ENCODE data around the gene GAD1. TPM values are rescaled to one million over a fixed set of nuclear protein-coding genes. Genes with fewer than 3 reads are reported as not detected.

GAD1 gene
- polyA plus RNA-seq, 1 of the 3 experiments (the other 2 are of a cell fraction): 0.20 TPM

DNA sequence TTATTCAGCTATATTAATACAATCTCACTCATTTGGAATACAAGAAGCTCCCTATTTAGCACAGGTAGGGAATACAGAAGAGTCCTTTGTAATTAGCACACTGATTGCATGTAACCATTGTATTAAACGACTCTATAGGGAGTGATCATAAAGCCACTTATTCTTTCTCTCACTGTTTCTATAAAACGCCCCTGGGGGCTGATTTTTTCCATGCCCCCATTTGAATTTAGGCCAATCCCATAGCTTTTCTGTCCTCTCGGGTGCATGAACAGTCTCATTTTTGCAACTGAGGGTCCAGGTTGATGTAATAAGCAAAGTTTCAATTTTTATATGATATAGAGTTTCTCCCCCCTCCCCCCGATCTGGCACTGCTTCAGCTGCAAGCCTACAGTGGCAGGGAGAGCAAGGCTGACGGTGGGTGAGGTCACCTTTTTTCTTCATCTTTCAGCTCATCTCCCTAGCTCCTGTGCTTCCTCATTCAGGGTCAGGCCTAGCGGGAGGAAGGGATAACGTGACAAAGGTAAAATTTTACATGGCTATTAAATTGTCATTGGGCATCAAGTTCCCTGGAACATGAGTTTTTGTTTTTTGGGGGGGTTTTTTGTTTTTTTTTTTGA, 45.7 kb downstream of the GAD1 start:
- ChIA-PET POLR2A (no interaction called here), CTCF (interaction anchor here (4.8 kb wide), 1 partner anchor 10 kb away, joined by 35 read pairs; no protein-coding TSS in a partner anchor)
- H3K27me3 ChIP-seq (ENCODE audit: insufficient read depth): no peaks in the 10 kb centered on the region
- H2AFZ ChIP-seq (ENCODE audit: low read depth): no peak overlapping the region
- no peaks in the 10 kb centered on the region for H3F3A ChIP-seq (replicated peaks; ENCODE audit: insufficient read depth)
- no peaks in the 10 kb centered on the region for H3K9me3 ChIP-seq
- WGBS (ENCODE audit: low lambda C conversion rate): 55% methylated on average over 7 of the region's 7 CpGs
- H3K36me3 ChIP-seq (replicated peaks in 1 of 2; ENCODE audit: control insufficient read depth in 1 of 2, insufficient read depth in 2 of 2, low read length in 1 of 2): no peaks in the 10 kb centered on the region
- no peak overlapping the region for H3K9ac ChIP-seq
- no peaks in the 10 kb centered on the region for H3K79me2 ChIP-seq (ENCODE audit: insufficient read depth)
- H3K9me2 ChIP-seq: no peaks in the 10 kb centered on the region
- no peaks in the 10 kb centered on the region for H4K20me1 ChIP-seq (ENCODE audit: insufficient read depth)
- DNase-seq: no peak
- TF ChIP-seq CTCF (IDR thresholded peaks at IDR 0.05) (no peak), RXRA (IDR thresholded peaks at IDR 0.05; ENCODE audit: borderline replicate concordance, low read depth) (no peak), RFX5 (IDR thresholded peaks at IDR 0.05; ENCODE audit: low read length) (no peak), GATA2 (CRISPR knock-in tag; IDR thresholded peaks at IDR 0.05) (no peak), EP300 (IDR thresholded peaks at IDR 0.05; ENCODE audit: borderline replicate concordance in 1 of 2, low read depth in 1 of 2, low read length in 1 of 2) (no peak), REST (IDR thresholded peaks at IDR 0.05; ENCODE audit: low read depth, low read length) (no peak), POLR2AphosphoS5 (IDR thresholded peaks at IDR 0.05; ENCODE audit: low read depth, low read length) (no peak)
- H3K4me1 ChIP-seq (ENCODE audit: control insufficient read depth in 1 of 2, insufficient read depth in 2 of 2, low read depth in 1 of 2, low read length in 1 of 2): no peaks in the 10 kb centered on the region
- no peak overlapping the region for H3K27ac ChIP-seq (ENCODE audit: low read depth in 2 of 2, low read length in 1 of 2)
- H3K4me3 ChIP-seq (ENCODE audit: low read depth in 2 of 2, low read length in 1 of 2): no peak overlapping the region
- no peak overlapping the region for H3K4me2 ChIP-seq

DNA sequence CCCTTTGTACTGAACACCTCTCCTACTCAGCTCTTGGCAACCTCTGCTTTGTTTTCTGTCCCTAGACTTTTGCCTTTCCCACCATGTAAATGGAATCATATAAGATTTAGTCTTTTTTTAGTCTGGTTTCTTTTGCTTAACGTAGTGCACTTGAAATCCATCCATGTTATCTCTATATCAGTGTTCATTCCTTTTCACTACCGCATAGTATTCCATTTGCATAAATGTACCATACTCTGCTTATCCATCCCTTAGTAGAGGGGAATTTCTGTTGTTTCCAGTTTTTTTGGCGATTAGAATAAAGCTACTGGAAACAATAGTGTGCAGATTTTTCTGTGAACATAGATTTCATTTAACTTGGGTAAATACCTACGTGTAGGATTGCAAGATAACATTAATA, 46.4 kb downstream of the GAD1 start:
- H3K9me3 ChIP-seq: no peaks in the 10 kb centered on the region
- no peak overlapping the region for H3K27ac ChIP-seq (ENCODE audit: low read depth in 2 of 2, low read length in 1 of 2)
- no peak for DNase-seq
- no peak overlapping the region for H3K9ac ChIP-seq
- no peak overlapping the region for H2AFZ ChIP-seq (ENCODE audit: low read depth)
- no peak overlapping the region for H3K4me3 ChIP-seq (ENCODE audit: low read depth in 2 of 2, low read length in 1 of 2)
- CTCF ChIA-PET: interaction anchor here (1.2 to 4.8 kb wide), 2 partner anchors 10 to 12 kb away, joined by 3 to 35 read pairs; no protein-coding TSS in a partner anchor
- no peaks in the 10 kb centered on the region for H4K20me1 ChIP-seq (ENCODE audit: insufficient read depth)
- no peaks in the 10 kb centered on the region for H3K4me1 ChIP-seq (ENCODE audit: control insufficient read depth in 1 of 2, insufficient read depth in 2 of 2, low read depth in 1 of 2, low read length in 1 of 2)
- no peaks in the 10 kb centered on the region for H3K36me3 ChIP-seq (replicated peaks in 1 of 2; ENCODE audit: control insufficient read depth in 1 of 2, insufficient read depth in 2 of 2, low read length in 1 of 2)
- no peaks in the 10 kb centered on the region for H3K27me3 ChIP-seq (ENCODE audit: insufficient read depth)
- POLR2A ChIA-PET: no interaction called here
- 53% methylated on average over 4 of the region's 4 CpGs for WGBS (ENCODE audit: low lambda C conversion rate)
- H3K9me2 ChIP-seq: no peaks in the 10 kb centered on the region
- no peaks in the 10 kb centered on the region for H3K79me2 ChIP-seq (ENCODE audit: insufficient read depth)
- H3F3A ChIP-seq (replicated peaks; ENCODE audit: insufficient read depth): no peaks in the 10 kb centered on the region
- no peak overlapping the region for H3K4me2 ChIP-seq
- no peak for TF ChIP-seq TCF12 (IDR thresholded peaks at IDR 0.05)
- no peak for TF ChIP-seq GATA2 (CRISPR knock-in tag; IDR thresholded peaks at IDR 0.05)
- no peak for TF ChIP-seq FOXM1 (IDR thresholded peaks at IDR 0.05; ENCODE audit: low read depth)
- no peak for TF ChIP-seq CTCF (IDR thresholded peaks at IDR 0.05)
- TF ChIP-seq MEF2A (IDR thresholded peaks at IDR 0.05; ENCODE audit: borderline replicate concordance, low read depth): no peak
- TF ChIP-seq, protein P1, sequence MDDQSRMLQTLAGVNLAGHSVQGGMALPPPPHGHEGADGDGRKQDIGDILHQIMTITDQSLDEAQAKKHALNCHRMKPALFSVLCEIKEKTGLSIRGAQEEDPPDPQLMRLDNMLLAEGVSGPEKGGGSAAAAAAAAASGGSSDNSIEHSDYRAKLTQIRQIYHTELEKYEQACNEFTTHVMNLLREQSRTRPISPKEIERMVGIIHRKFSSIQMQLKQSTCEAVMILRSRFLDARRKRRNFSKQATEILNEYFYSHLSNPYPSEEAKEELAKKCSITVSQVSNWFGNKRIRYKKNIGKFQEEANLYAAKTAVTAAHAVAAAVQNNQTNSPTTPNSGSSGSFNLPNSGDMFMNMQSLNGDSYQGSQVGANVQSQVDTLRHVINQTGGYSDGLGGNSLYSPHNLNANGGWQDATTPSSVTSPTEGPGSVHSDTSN (IDR thresholded peaks at IDR 0.05): no peak
- TF ChIP-seq, protein P2, sequence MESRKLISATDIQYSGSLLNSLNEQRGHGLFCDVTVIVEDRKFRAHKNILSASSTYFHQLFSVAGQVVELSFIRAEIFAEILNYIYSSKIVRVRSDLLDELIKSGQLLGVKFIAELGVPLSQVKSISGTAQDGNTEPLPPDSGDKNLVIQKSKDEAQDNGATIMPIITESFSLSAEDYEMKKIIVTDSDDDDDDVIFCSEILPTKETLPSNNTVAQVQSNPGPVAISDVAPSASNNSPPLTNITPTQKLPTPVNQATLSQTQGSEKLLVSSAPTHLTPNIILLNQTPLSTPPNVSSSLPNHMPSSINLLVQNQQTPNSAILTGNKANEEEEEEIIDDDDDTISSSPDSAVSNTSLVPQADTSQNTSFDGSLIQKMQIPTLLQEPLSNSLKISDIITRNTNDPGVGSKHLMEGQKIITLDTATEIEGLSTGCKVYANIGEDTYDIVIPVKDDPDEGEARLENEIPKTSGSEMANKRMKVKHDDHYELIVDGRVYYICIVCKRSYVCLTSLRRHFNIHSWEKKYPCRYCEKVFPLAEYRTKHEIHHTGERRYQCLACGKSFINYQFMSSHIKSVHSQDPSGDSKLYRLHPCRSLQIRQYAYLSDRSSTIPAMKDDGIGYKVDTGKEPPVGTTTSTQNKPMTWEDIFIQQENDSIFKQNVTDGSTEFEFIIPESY (IDR thresholded peaks at IDR 0.05; ENCODE audit: borderline replicate concordance, low read depth): no peak
- no peak for TF ChIP-seq MXI1 (IDR thresholded peaks at IDR 0.05; ENCODE audit: low read depth, low read length)
- no peak for TF ChIP-seq ELF1 (IDR thresholded peaks at IDR 0.05)
- TF ChIP-seq JUND (IDR thresholded peaks at IDR 0.05): no peak
- no peak for TF ChIP-seq TAF1 (IDR thresholded peaks at IDR 0.05; ENCODE audit: borderline replicate concordance, low read depth, low read length)
- no peak for TF ChIP-seq TEAD4 (IDR thresholded peaks at IDR 0.05; ENCODE audit: borderline replicate concordance, insufficient read depth)

Measured in SK-N-SH (cell line).